ENCODE data around the gene ABCA13. TPM values are rescaled to one million over a fixed set of nuclear protein-coding genes. Genes with fewer than 3 reads are reported as not detected.

ABCA13 gene
- polyA plus RNA-seq, 3 donors: 0.10 to 0.41 (median 0.37) TPM

DNA sequence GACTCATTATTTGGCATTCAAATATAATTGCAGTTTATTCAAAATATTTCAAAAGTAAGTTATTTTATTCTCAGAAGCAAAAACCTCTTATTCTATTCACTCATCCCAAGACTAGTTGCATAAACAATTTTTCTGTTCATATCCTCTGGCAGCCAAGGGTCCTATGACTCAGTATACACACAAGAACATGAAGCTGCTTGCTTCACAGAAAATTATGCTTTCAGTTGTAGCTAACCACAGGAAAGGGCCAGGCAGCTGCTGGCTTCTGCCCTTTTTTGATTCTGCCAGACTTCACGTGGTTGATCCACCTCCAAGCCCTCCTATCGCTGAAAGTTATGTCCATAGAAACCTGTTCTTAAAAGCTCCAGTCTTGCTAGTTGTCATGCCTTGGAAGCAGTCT lies 108.8 kb downstream of the ABCA13 start:
- intact Hi-C loops (cut with micrococcal nuclease): no loop called here
- no peak overlapping the region for H3K9ac ChIP-seq (ENCODE audit: insufficient read depth, low read length, poor library complexity, severe bottlenecking)
- peaks cover 0 to 2% (median 1%) of the 10 kb centered on the region in 3 donors for H3K27me3 Mint-ChIP-seq (ENCODE audit: low read depth in 3 of 3)
- no peak overlapping the region for H3K27ac ChIP-seq (ENCODE audit: low read depth in 1 of 2, low read length in 2 of 2)
- H2AFZ ChIP-seq (ENCODE audit: insufficient read depth, low read depth, low read length, poor library complexity, severe bottlenecking): no peak overlapping the region
- H3K27ac Mint-ChIP-seq: no peak overlapping the region
- H3K36me3 ChIP-seq (replicated peaks in 1 of 2; ENCODE audit: control insufficient read depth in 1 of 2, insufficient read depth in 2 of 2, low read length in 2 of 2): no peaks in the 10 kb centered on the region
- no peaks in the 10 kb centered on the region for H3K27me3 ChIP-seq (ENCODE audit: control insufficient read depth in 2 of 2, insufficient read depth in 2 of 2, low read length in 2 of 2)
- no peaks in the 10 kb centered on the region for H3K36me3 Mint-ChIP-seq
- no peak overlapping the region for H3K4me2 ChIP-seq (replicated peaks; ENCODE audit: extremely low read depth, low read length, poor library complexity, severe bottlenecking)
- no peaks in the 10 kb centered on the region for H3K9me3 Mint-ChIP-seq
- WGBS (ENCODE audit: insufficient coverage): 0% methylated on average over 1 of the region's 2 CpGs
- H3K4me3 Mint-ChIP-seq: no peak overlapping the region
- H3K4me1 Mint-ChIP-seq: no peaks in the 10 kb centered on the region
- no peak overlapping the region for H3K4me3 ChIP-seq (replicated peaks in 1 of 3; ENCODE audit: low read depth in 2 of 3, low read length in 3 of 3)
- H3K4me1 ChIP-seq (ENCODE audit: control insufficient read depth in 1 of 2, insufficient read depth in 2 of 2, low read length in 2 of 2): no peaks in the 10 kb centered on the region
- no peaks in the 10 kb centered on the region for H3K9me3 ChIP-seq (replicated peaks in 1 of 2; ENCODE audit: control insufficient read depth in 1 of 2, insufficient read depth in 1 of 2, low read length in 2 of 2)
- H4K20me1 ChIP-seq (ENCODE audit: insufficient read depth, low read length): no peaks in the 10 kb centered on the region
- H3K79me2 ChIP-seq (ENCODE audit: insufficient read depth, low read length): no peaks in the 10 kb centered on the region
- TF ChIP-seq, protein P1, sequence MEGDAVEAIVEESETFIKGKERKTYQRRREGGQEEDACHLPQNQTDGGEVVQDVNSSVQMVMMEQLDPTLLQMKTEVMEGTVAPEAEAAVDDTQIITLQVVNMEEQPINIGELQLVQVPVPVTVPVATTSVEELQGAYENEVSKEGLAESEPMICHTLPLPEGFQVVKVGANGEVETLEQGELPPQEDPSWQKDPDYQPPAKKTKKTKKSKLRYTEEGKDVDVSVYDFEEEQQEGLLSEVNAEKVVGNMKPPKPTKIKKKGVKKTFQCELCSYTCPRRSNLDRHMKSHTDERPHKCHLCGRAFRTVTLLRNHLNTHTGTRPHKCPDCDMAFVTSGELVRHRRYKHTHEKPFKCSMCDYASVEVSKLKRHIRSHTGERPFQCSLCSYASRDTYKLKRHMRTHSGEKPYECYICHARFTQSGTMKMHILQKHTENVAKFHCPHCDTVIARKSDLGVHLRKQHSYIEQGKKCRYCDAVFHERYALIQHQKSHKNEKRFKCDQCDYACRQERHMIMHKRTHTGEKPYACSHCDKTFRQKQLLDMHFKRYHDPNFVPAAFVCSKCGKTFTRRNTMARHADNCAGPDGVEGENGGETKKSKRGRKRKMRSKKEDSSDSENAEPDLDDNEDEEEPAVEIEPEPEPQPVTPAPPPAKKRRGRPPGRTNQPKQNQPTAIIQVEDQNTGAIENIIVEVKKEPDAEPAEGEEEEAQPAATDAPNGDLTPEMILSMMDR (IDR thresholded peaks at IDR 0.05): no peak
- no peak for DNase-seq

DNA sequence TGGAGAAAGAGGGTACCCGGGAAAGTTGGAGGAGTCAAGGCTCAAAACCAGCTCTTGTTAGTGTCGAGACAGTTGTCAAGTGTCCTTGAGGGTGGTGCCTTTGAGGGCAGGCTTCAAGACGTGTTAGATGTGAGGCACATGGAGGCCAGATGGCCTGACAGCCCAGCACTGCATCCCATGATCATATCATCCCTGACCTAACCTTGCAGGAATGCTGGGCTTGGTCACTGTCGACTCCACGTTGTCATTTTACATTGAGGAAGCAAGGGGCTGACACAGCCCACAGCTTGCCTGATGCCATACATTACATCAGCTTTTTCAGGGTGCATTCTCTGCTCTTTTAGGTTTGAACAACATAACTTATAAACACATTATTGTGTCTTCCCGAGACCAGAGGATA lies 114.1 kb downstream of the ABCA13 start:
- Histone ChIP-seq H3K9me3 (replicated peaks in 1 of 2; ENCODE audit: control insufficient read depth in 1 of 2, insufficient read depth in 1 of 2, low read length in 2 of 2) (no peaks in the 10 kb centered on the region), H3K4me3 (replicated peaks in 1 of 3; ENCODE audit: low read depth in 2 of 3, low read length in 3 of 3) (no peak overlapping the region), H3K79me2 (ENCODE audit: insufficient read depth, low read length) (no peaks in the 10 kb centered on the region), H3K36me3 (replicated peaks in 1 of 2; ENCODE audit: control insufficient read depth in 1 of 2, insufficient read depth in 2 of 2, low read length in 2 of 2) (no peaks in the 10 kb centered on the region), H2AFZ (ENCODE audit: insufficient read depth, low read depth, low read length, poor library complexity, severe bottlenecking) (no peak overlapping the region), H3K9ac (ENCODE audit: insufficient read depth, low read length, poor library complexity, severe bottlenecking) (no peak overlapping the region), H4K20me1 (ENCODE audit: insufficient read depth, low read length) (no peaks in the 10 kb centered on the region), H3K4me1 (ENCODE audit: control insufficient read depth in 1 of 2, insufficient read depth in 2 of 2, low read length in 2 of 2) (no peaks in the 10 kb centered on the region), H3K4me2 (replicated peaks; ENCODE audit: extremely low read depth, low read length, poor library complexity, severe bottlenecking) (no peak overlapping the region), H3K27me3 (ENCODE audit: control insufficient read depth in 2 of 2, insufficient read depth in 2 of 2, low read length in 2 of 2) (no peaks in the 10 kb centered on the region), H3K27ac (ENCODE audit: low read depth in 1 of 2, low read length in 2 of 2) (no peak overlapping the region)
- DNase-seq: no peak
- H3K4me1 Mint-ChIP-seq: no peaks in the 10 kb centered on the region
- H3K27ac Mint-ChIP-seq: no peak overlapping the region
- intact Hi-C loops (cut with micrococcal nuclease): no loop called here
- H3K4me3 Mint-ChIP-seq: no peak overlapping the region
- H3K9me3 Mint-ChIP-seq: no peaks in the 10 kb centered on the region
- TF ChIP-seq, protein P1 (IDR thresholded peaks at IDR 0.05): no peak
- WGBS (ENCODE audit: insufficient coverage): 49% methylated on average over 4 of the region's 6 CpGs
- peaks cover 0 to 7% (median 1%) of the 10 kb centered on the region in 3 donors for H3K27me3 Mint-ChIP-seq (ENCODE audit: low read depth in 3 of 3)
- no peaks in the 10 kb centered on the region for H3K36me3 Mint-ChIP-seq
